Measurements from ENCODE around the gene IFT122. TPM values are rescaled to one million over a fixed set of nuclear protein-coding genes. Genes with fewer than 3 reads are reported as not detected.

IFT122 gene
- total RNA-seq, 2 donors from 2014 or later = 19.3 to 33.4 TPM

GRCh38 chr3:129556358-129556695, 116.3 kb downstream of the IFT122 start:
- no peaks in the 10 kb centered on the region for H3K27me3 Mint-ChIP-seq
- ATAC-seq (replicated peaks) = no peak
- no peak overlapping the region for H3K27ac Mint-ChIP-seq
- no peaks in the 10 kb centered on the region for H3K36me3 Mint-ChIP-seq (ENCODE audit: low read depth)
- H3K9me3 Mint-ChIP-seq = no peaks in the 10 kb centered on the region
- peaks cover 6% of the 10 kb centered on the region for H3K4me1 Mint-ChIP-seq
- no peak overlapping the region for H3K4me3 Mint-ChIP-seq

- Mint-ChIP-seq H3K4me3 (no peak overlapping the region), H3K4me1 (peaks cover 6% of the 10 kb centered on the region), H3K36me3 (ENCODE audit: low read depth) (no peaks in the 10 kb centered on the region), H3K27ac (no peak overlapping the region), H3K27me3 (no peaks in the 10 kb centered on the region), H3K9me3 (no peaks in the 10 kb centered on the region)
- no peak for ATAC-seq (replicated peaks)
Observed at GRCh38 chr3:129556890-129557547, 117.0 kb downstream of the IFT122 start.

GRCh38 chr3:129557548-129557894, 117.5 kb downstream of the IFT122 start:
- H3K27me3 Mint-ChIP-seq = no peaks in the 10 kb centered on the region
- peaks cover 6% of the 10 kb centered on the region for H3K4me1 Mint-ChIP-seq
- no peak overlapping the region for H3K4me3 Mint-ChIP-seq
- ATAC-seq (replicated peaks) = no peak
- H3K36me3 Mint-ChIP-seq (ENCODE audit: low read depth) = no peaks in the 10 kb centered on the region
- no peak overlapping the region for H3K27ac Mint-ChIP-seq
- no peaks in the 10 kb centered on the region for H3K9me3 Mint-ChIP-seq

- Mint-ChIP-seq H3K9me3 (no peaks in the 10 kb centered on the region), H3K27ac (peak overlapping the region; percentile 54), H3K27me3 (no peaks in the 10 kb centered on the region), H3K4me3 (no peak overlapping the region), H3K36me3 (ENCODE audit: low read depth) (no peaks in the 10 kb centered on the region), H3K4me1 (peaks cover 6% of the 10 kb centered on the region)
- ATAC-seq (replicated peaks) = no peak
Observed at GRCh38 chr3:129558081-129558771, 118.2 kb downstream of the IFT122 start.

GRCh38 chr3:129558772-129559564, 118.9 kb downstream of the IFT122 start:
- no peak for ATAC-seq (replicated peaks)
- peaks cover 6% of the 10 kb centered on the region for H3K4me1 Mint-ChIP-seq
- no peaks in the 10 kb centered on the region for H3K36me3 Mint-ChIP-seq (ENCODE audit: low read depth)
- peak overlapping the region; percentile 54 for H3K27ac Mint-ChIP-seq
- no peaks in the 10 kb centered on the region for H3K9me3 Mint-ChIP-seq
- no peaks in the 10 kb centered on the region for H3K27me3 Mint-ChIP-seq
- no peak overlapping the region for H3K4me3 Mint-ChIP-seq

DNA sequence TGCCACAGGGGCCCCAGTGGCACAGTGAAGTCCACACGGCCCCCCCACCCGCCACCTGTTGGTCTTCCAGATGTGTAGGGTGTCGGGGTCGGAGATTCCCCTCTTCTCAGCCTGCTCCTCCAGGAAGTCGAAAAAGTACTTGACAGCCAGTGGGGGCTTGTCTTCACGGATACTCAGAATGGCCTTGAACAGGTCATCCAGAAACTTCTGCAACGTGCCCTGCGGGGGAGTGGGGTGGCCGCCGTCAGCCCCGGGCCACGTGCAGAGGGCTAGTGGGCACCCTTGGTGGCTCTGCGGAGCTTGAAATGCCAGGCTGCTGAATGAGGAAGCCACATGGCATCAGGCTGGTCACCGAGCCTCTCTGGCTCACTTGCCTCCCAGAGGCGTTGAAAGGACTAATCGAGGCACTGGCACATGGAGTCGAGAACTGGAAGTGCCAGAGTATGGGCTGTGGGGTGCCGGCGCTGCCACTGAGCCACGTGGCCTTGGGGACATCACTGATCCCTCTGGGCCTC, 119.6 kb downstream of the IFT122 start:
- ATAC-seq (replicated peaks) = no peak
- no peak overlapping the region for H3K27ac Mint-ChIP-seq

DNA sequence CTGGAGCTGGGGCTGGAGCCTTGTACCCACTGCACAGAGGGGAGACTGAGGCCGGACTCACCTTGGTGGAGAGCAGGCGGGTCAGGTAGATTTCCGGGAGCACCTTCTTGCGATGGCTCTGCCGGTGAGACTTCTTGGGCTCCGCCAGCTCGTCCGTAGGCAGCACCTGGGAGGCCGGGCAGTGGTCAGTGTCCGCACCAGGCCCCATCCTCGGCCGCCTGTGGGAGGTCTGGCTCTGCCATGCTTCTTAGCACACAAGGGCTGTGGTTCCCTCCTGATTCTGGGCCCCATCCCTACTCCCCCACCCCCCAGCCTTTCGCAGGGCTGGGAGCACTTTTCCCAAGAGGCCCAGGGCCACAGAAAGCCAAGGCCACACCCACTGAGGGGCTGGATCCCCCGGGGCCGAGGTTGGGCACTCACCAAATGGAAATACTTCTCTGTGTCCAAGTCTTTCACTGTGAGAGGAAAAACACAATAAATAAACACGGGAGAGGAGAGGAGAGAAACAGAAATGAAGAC, 120.3 kb downstream of the IFT122 start:
- no peak for ATAC-seq (replicated peaks)
- Mint-ChIP-seq H3K27ac (no peak overlapping the region), H3K4me1 (peaks cover 6% of the 10 kb centered on the region), H3K27me3 (no peaks in the 10 kb centered on the region), H3K36me3 (ENCODE audit: low read depth) (no peaks in the 10 kb centered on the region), H3K4me3 (no peak overlapping the region), H3K9me3 (no peaks in the 10 kb centered on the region)

More for the DNA sequence above, 119.6 kb downstream of the IFT122 start:
- peaks cover 6% of the 10 kb centered on the region for H3K4me1 Mint-ChIP-seq
- no peaks in the 10 kb centered on the region for H3K27me3 Mint-ChIP-seq
- no peaks in the 10 kb centered on the region for H3K36me3 Mint-ChIP-seq (ENCODE audit: low read depth)
- H3K4me3 Mint-ChIP-seq = no peak overlapping the region
- no peaks in the 10 kb centered on the region for H3K9me3 Mint-ChIP-seq

GRCh38 chr3:129560911-129561594, 121.0 kb downstream of the IFT122 start:
- no peaks in the 10 kb centered on the region for H3K27me3 Mint-ChIP-seq
- ATAC-seq (replicated peaks) = no peak
- H3K4me3 Mint-ChIP-seq = no peak overlapping the region
- H3K4me1 Mint-ChIP-seq = peaks cover 6% of the 10 kb centered on the region
- no peaks in the 10 kb centered on the region for H3K36me3 Mint-ChIP-seq (ENCODE audit: low read depth)
- no peaks in the 10 kb centered on the region for H3K9me3 Mint-ChIP-seq
- H3K27ac Mint-ChIP-seq = no peak overlapping the region

- no peak for ATAC-seq (replicated peaks)
- Mint-ChIP-seq H3K4me3 (no peak overlapping the region), H3K27ac (no peak overlapping the region), H3K9me3 (no peaks in the 10 kb centered on the region), H3K27me3 (no peaks in the 10 kb centered on the region), H3K36me3 (ENCODE audit: low read depth) (no peaks in the 10 kb centered on the region), H3K4me1 (peaks cover 6% of the 10 kb centered on the region)
Observed at GRCh38 chr3:129561619-129562248, 121.7 kb downstream of the IFT122 start.

DNA sequence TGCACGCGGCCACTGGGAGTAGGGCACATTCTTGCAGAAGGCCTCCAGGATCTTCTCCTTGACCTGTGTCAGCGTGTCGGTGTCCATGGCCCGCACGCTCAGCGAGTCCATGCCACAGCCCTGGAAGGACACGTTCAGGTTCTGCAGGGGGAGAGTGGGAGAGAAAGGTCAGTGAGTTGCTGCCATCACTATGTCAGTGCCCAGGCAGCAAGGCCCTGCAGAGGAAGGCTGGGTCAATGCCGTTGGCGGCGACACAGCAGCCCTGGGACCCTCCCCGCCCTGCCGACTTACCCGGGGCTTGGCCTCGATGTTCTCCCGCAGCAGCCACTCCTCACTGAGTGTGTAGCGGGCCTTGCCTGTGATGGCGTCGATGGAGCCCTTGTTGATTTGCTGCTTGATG, 122.8 kb downstream of the IFT122 start:
- Mint-ChIP-seq H3K4me1 (peaks cover 6% of the 10 kb centered on the region), H3K4me3 (no peak overlapping the region), H3K36me3 (ENCODE audit: low read depth) (no peaks in the 10 kb centered on the region), H3K9me3 (no peaks in the 10 kb centered on the region), H3K27ac (no peak overlapping the region), H3K27me3 (no peaks in the 10 kb centered on the region)
- no peak for ATAC-seq (replicated peaks)

- H3K9me3 Mint-ChIP-seq = no peaks in the 10 kb centered on the region
- no peaks in the 10 kb centered on the region for H3K36me3 Mint-ChIP-seq (ENCODE audit: low read depth)
- ATAC-seq (replicated peaks) = no peak
- H3K4me1 Mint-ChIP-seq = peaks cover 6% of the 10 kb centered on the region
- H3K27ac Mint-ChIP-seq = peak overlapping the region; percentile 43
- no peak overlapping the region for H3K4me3 Mint-ChIP-seq
- no peaks in the 10 kb centered on the region for H3K27me3 Mint-ChIP-seq
Observed at GRCh38 chr3:129563332-129563731, 123.3 kb downstream of the IFT122 start.

DNA sequence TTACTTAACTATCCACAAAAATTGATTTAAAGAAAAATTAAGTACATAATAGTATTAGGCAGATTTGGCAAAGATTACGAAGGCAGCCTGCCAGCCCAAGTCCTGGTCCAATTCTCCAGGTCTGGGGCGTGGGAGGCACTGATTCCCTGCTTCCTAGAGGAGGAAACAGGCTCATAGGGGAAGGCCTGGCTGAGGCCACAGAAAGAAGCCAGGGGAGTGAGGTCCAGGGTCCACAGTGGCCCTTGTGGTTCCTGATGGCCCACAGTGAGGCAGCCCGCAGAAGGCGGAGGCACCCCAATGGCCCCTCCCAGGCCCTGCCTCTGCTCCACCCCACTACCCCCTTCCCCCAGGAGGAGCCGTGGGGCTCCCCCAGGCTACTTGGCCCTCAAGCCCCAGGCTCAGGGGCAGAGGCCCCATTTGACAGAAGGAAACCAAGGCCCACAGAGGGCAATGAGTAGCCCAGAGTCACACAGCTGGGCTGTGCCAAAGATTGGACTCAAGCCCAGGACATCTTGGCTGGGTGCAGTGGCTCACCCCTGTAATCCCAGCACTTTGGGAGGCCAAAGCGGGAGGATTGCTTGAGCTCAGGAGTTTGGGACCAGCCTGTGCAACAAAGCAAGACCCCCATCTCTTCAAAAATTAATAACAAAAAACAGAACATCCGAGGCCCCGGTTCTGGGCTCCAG, 124.0 kb downstream of the IFT122 start:
- ATAC-seq (replicated peaks) = no peak
- Mint-ChIP-seq H3K27ac (peak overlapping the region; percentile 43), H3K9me3 (no peaks in the 10 kb centered on the region), H3K36me3 (ENCODE audit: low read depth) (no peaks in the 10 kb centered on the region), H3K4me3 (no peak overlapping the region), H3K27me3 (no peaks in the 10 kb centered on the region), H3K4me1 (peaks cover 6% of the 10 kb centered on the region)

DNA sequence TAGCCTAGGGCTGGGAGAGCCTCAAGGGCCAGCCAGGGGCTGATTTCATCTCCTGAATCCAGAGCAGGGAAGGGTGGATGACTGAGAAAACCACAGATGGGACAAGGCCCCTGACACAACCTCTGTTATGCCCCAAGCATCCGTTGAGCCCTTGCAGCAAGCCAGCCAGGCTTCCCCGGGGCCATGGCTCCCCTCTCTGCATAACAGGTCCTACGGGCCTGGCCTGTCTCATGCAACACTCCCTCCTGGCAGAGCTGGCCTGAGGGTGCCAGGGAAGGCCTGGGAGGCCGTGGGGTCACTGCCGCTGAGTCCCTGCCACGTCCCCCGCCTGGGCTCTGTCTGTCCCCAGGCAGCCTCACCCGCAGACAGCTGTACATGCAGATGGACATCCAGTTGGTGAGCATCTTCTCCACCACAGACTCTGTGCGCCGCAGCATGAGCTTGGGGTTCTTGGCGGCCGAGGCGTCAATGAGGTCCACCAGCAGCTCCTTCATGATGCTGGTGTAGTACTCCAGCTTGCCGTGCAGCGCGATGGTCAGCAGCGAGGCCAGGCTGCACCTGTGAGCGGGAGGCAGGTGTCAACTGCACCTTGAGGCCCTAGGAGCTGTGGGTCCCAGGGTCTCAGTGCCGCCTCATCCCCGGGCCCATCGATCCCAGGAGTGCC, 125.1 kb downstream of the IFT122 start:
- Mint-ChIP-seq H3K4me3 (no peak overlapping the region), H3K9me3 (no peaks in the 10 kb centered on the region), H3K27ac (no peak overlapping the region), H3K27me3 (no peaks in the 10 kb centered on the region), H3K36me3 (ENCODE audit: low read depth) (no peaks in the 10 kb centered on the region), H3K4me1 (peaks cover 6% of the 10 kb centered on the region)
- ATAC-seq (replicated peaks) = no peak
